Subcutaneous abdominal adipose tissue (tissue), 5 donors: ENCODE data around the gene RAB37.

ENCODE experiments used
- H3K27ac ChIP-seq: one replicate; pipeline ENCODE4 v1.7.0; 2013; ENCODE audit warnings: low read depth, mild to moderate bottlenecking, inconsistent platforms, low read length, moderate library complexity
- H3K27me3 ChIP-seq, 5 donors: one replicate each; pipeline ENCODE4 v1.7.0; 2013; ENCODE audit warnings: low read length in 5 of 5, inconsistent platforms in 1 of 5; ENCODE audit not compliant: control insufficient read depth in 5 of 5, insufficient read depth in 4 of 5
- H3K36me3 ChIP-seq, 5 donors: one replicate each; pipeline ENCODE4 v1.7.0; 2013; ENCODE audit warnings: low read length in 5 of 5; ENCODE audit not compliant: control insufficient read depth in 5 of 5, insufficient read depth in 5 of 5
- H3K4me1 ChIP-seq, 5 donors: one replicate each; pipeline ENCODE4 v1.7.0; 2013; ENCODE audit warnings: low read length in 5 of 5, mild to moderate bottlenecking in 3 of 5, moderate library complexity in 1 of 5; ENCODE audit not compliant: control insufficient read depth in 5 of 5, insufficient read depth in 5 of 5
- H3K4me3 ChIP-seq, 5 donors: one replicate each; pipeline ENCODE4 v1.7.0; 2013; ENCODE audit warnings: low read length in 5 of 5, low read depth in 1 of 5
- H3K9ac ChIP-seq, 5 donors: one replicate each; pipeline ENCODE4 v1.7.0; 2013; ENCODE audit warnings: low read length in 5 of 5, mild to moderate bottlenecking in 4 of 5, moderate library complexity in 3 of 5
- H3K9me3 ChIP-seq, 5 donors: one replicate each; pipeline ENCODE4 v1.7.0; 2013; ENCODE audit warnings: low read length in 5 of 5; ENCODE audit not compliant: control insufficient read depth in 5 of 5
- donor health status: healthy.
- donor health status: healthy.
- donor health status: healthy.
- donor health status: healthy.
- donor health status: healthy.

RAB37 gene

DNA sequence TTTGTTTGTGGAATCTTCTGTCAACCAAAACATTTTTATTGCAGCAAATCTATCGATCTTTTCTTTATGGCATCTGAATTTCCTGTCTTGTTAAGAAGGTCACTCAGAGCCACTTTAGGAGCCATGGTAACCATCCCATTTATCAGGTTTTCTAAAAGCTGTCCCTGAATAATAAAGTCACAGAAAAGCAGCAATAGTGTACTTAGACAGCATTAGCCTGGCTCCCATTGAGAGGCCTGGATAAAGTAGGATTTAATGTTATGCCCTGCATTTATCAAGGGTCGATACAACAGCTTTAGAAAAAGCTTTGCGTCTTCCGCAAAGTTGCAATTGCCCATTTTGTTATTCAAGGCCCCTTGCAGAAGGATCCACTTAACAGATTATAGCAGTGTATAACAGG is 14.3 kb upstream of the RAB37 start:
- no peak overlapping the region for H3K27ac ChIP-seq
- no peak overlapping the region for H3K9ac ChIP-seq
- no peaks in the 10 kb centered on the region for H3K36me3 ChIP-seq
- H3K27me3 ChIP-seq, result peaks cover 0 to 7% (median 0%) of the 10 kb centered on the region in 5 donors
- peaks cover 0 to 5% (median 0%) of the 10 kb centered on the region in 5 donors for H3K9me3 ChIP-seq
- no peak overlapping the region for H3K4me3 ChIP-seq
- no peaks in the 10 kb centered on the region for H3K4me1 ChIP-seq

DNA sequence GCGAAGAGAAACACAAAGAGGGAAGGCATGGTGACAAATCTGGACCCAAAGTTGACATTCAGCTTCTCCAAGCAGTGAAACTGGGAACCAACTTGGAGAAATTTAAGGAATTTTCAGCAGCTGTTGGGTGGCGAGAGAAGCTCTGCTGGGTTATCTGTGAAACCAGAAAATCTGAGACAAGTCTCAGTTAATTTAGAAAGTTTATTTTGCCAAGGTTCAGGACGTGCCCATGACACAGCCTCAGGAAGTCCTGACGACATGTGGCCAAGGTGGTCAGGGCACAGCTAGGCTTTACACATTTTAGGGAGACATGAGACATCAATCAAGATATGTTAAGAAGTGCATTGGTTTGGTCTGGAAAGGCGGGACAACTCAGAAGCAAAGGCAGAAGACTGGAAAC is 13.2 kb upstream of the RAB37 start:
- H3K4me3 ChIP-seq, result no peak overlapping the region
- no peaks in the 10 kb centered on the region for H3K36me3 ChIP-seq
- H3K4me1 ChIP-seq, result no peaks in the 10 kb centered on the region
- H3K27ac ChIP-seq, result no peak overlapping the region
- H3K27me3 ChIP-seq, result peaks cover 0 to 7% (median 0%) of the 10 kb centered on the region in 5 donors
- H3K9me3 ChIP-seq, result peaks cover 0 to 5% (median 0%) of the 10 kb centered on the region in 5 donors
- H3K9ac ChIP-seq, result no peak overlapping the region

DNA sequence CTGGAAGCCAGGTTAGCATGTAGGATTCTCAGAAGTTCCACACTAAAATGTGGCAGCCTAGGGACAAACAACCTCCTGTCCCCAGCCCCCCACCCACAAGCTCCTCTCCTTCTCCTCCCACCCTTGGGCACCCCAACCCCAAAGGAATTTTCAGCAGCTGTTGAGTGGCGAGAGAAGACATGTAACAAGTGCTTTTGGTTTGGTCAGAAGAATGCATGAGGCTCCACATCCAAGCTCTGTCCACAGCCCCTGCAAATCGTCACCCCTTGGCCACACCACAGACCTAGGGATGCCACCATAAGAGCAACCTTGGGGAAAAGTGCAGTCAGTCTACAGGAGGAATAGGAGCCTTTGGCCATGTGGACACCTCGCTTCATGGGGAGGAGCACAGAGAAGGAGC is 11.9 kb upstream of the RAB37 start:
- H3K36me3 ChIP-seq, result no peaks in the 10 kb centered on the region
- H3K27ac ChIP-seq, result no peak overlapping the region
- no peak overlapping the region for H3K9ac ChIP-seq
- H3K4me3 ChIP-seq, result no peak overlapping the region
- H3K27me3 ChIP-seq, result peaks cover 0 to 4% (median 2%) of the 10 kb centered on the region in 5 donors
- H3K9me3 ChIP-seq, result peaks cover 0 to 5% (median 0%) of the 10 kb centered on the region in 5 donors
- H3K4me1 ChIP-seq, result peaks cover 0 to 5% (median 0%) of the 10 kb centered on the region in 5 donors

DNA sequence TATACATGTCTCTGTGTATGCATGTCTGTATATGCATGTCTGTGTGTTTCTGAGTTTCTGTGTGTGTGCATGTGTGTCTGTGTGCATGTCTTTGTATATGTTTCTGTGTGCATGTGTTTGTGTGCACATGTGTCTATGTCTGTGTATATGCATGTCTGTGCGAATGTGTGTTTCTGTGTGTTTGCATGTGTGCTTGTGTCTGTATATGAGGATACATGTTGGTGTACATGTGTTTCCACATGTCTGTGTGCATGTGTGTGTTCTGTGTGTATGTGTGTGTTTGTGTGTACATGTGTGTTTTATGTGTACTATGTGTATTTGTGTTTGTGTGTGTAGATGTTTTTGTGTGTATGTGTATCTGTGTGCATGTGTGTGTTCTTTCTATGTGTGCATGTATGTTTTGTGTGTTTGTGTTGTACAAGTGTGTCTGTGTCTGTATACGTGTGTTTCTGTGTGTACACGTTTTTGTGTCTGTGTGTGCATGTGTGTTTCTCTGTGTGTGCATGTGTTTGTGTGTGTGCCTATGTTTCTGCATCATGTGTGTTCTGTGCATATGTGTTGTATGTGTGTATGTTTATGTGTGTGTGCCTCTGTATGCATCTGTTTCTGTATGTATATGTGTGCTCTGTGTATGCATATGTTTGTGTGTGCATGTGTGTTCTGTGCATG is 8.9 kb upstream of the RAB37 start:
- no peak overlapping the region for H3K4me3 ChIP-seq
- no peak overlapping the region for H3K9ac ChIP-seq
- no peaks in the 10 kb centered on the region for H3K36me3 ChIP-seq
- H3K27ac ChIP-seq, result no peak overlapping the region
- no peaks in the 10 kb centered on the region for H3K9me3 ChIP-seq
- H3K27me3 ChIP-seq, result peaks cover 9 to 23% (median 12%) of the 10 kb centered on the region in 5 donors
- H3K4me1 ChIP-seq, result peaks cover 0 to 9% (median 0%) of the 10 kb centered on the region in 5 donors

DNA sequence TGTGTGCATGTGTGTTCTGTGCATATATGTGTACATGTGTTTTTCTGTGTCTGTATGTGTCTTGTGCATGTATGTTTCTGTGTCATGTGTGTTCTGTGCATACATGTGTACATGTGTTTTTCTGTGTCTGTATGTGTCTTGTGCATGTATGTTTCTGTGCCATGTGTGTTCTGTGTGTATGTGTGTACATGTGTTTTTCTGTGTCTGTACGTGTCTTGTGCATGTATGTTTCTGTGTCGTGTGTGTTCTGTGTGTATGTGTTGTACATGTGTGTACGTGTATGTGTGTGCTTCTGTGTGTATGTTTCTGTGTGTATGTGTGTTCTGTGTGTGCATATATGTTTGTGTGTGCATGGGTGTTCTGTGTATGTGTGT is 8.4 kb upstream of the RAB37 start:
- H3K36me3 ChIP-seq, result no peaks in the 10 kb centered on the region
- no peak overlapping the region for H3K9ac ChIP-seq
- no peaks in the 10 kb centered on the region for H3K9me3 ChIP-seq
- H3K4me3 ChIP-seq, result no peak overlapping the region
- peaks cover 9 to 27% (median 17%) of the 10 kb centered on the region in 5 donors for H3K27me3 ChIP-seq
- peaks cover 0 to 9% (median 0%) of the 10 kb centered on the region in 5 donors for H3K4me1 ChIP-seq
- no peak overlapping the region for H3K27ac ChIP-seq

DNA sequence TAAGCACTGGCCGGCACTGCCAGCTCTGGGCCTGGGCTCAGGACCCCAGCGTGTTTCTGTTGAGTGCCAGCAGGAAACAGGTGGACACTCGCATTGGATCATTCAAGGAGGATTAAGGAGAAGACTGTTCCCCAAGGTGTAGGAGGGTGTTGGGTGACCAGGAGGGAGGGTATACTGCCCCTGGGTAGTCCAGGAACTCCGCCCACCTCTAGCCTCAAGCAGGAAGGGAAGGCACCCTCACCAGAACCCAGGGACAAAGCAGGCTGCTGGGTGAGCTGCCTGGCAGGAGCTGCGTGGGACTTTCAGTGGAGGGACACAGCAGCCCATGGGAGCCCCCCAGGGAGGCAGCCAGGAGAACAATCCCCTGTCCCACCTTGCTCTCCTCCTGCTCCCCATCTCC is 7.7 kb upstream of the RAB37 start:
- H3K9ac ChIP-seq, result no peak overlapping the region
- no peaks in the 10 kb centered on the region for H3K9me3 ChIP-seq
- no peak overlapping the region for H3K27ac ChIP-seq

DNA sequence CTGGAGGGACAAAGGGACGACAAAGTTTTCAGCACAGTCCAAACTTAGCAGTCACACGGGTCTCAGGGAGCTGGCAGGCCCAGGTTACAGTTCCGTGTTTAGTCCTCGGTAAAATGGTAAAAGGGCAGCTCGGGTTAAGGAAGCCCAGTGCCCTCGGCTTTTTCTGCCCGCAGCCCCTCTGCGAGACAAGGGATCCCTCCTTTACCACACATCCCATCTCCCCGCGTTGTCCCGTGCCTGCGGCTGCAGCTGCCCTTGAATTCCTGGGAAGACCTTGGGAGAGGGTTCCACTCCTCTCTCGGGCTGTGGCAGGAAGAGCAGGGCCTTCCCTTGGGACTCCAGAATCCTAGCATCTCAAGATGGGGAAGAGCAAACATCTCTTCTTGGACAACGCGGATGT is 7.2 kb upstream of the RAB37 start:
- H3K4me1 ChIP-seq, result peaks cover 0 to 9% (median 0%) of the 10 kb centered on the region in 5 donors

More for the DNA sequence above, 7.7 kb upstream of the RAB37 start:
- Histone ChIP-seq H3K36me3 (no peaks in the 10 kb centered on the region), H3K4me3 (no peak overlapping the region), H3K4me1 (peaks cover 0 to 9% (median 0%) of the 10 kb centered on the region in 5 donors), H3K27me3 (peaks cover 9 to 32% (median 19%) of the 10 kb centered on the region in 5 donors)

DNA sequence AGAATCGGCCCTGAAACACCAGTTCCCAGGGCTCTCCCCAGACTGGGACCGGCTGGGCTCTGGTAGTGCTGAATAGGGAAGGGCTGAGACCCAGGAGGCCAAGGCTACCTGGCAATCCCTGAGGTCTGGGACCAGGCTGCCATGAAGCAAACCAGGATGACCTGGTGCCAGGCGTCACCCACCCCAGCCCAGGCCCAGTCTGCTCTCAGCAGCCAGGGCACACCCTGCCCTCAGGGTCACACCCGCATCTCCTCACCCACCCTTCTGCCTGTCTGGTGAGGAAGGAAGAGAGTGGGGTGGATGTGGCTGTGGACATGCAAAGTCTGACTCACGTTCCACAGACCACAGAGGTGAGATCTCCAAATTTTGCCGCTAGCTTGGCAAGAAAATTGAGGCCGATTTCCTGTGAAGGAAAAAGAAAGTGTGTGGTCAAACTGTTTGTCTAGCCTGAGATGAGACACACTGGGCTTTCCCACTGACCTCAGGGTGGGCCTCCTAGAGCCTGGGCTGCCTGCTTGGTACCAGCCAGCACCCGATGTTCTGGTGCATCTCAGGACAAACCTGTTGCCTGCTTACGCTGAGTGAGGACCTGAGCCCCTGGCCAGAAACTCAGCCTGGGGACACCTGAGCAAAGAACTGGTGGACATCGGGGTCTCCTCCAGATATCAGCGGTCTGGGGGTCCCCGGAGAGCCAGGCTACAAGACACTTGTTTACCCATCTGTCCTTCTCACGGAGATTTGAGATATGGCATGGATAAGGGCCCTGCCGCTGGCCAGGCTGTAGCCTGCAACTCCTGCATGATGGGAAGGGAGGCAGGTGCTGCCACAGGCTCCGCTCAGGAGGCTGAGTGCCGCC is 6.3 kb upstream of the RAB37 start:
- Histone ChIP-seq H3K4me3 (no peak overlapping the region), H3K4me1 (peaks cover 0 to 9% (median 0%) of the 10 kb centered on the region in 5 donors), H3K27me3 (peaks cover 9 to 32% (median 19%) of the 10 kb centered on the region in 5 donors), H3K9me3 (no peaks in the 10 kb centered on the region), H3K27ac (no peak overlapping the region), H3K9ac (no peak overlapping the region), H3K36me3 (no peaks in the 10 kb centered on the region)

More for the DNA sequence above, 7.2 kb upstream of the RAB37 start:
- no peak overlapping the region for H3K27ac ChIP-seq
- no peak overlapping the region for H3K4me3 ChIP-seq
- no peaks in the 10 kb centered on the region for H3K36me3 ChIP-seq
- H3K9me3 ChIP-seq, result no peaks in the 10 kb centered on the region
- H3K9ac ChIP-seq, result no peak overlapping the region
- H3K27me3 ChIP-seq, result peaks cover 9 to 32% (median 19%) of the 10 kb centered on the region in 5 donors

DNA sequence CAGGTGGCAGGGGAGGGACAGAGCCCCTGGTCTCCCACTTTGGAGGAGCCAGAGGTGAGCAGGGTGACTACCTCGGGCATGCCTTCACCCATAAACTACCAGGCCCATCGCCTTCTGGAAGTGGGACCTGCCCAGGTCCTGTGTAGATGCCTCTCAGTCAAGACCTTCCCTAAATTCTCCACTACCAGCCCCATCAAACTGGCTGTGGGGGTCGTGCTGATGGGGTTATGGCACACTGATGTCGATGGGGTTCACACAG is 5.8 kb upstream of the RAB37 start:
- H3K4me3 ChIP-seq, result no peak overlapping the region
- no peak overlapping the region for H3K9ac ChIP-seq
- peaks cover 9 to 32% (median 19%) of the 10 kb centered on the region in 5 donors for H3K27me3 ChIP-seq
- H3K27ac ChIP-seq, result no peak overlapping the region
- H3K36me3 ChIP-seq, result no peaks in the 10 kb centered on the region
- H3K9me3 ChIP-seq, result no peaks in the 10 kb centered on the region
- peaks cover 0 to 12% (median 4%) of the 10 kb centered on the region in 5 donors for H3K4me1 ChIP-seq
